HEK293T (cell line): ENCODE results near the gene METTL23.

Source experiments
- CTCF ChIA-PET: fragments of 350-600 bp; formaldehyde crosslinking; extraction: SDS; loops from one replicate; lab custom pipeline; 2021; ENCODE audit warnings: antibody characterized with exemption, inconsistent platforms; lab: Yijun Ruan, JAX
- POLR2A ChIA-PET: fragments of 350-600 bp; formaldehyde crosslinking; extraction: SDS; loops from one replicate; lab custom pipeline; 2020; ENCODE audit warnings: antibody characterized with exemption, inconsistent platforms; lab: Yijun Ruan, JAX
- DNase-seq: peaks from one replicate; pipeline ENCODE4 v3.0.0; 2012; ENCODE audit warnings: mixed read lengths; ENCODE audit errors: extremely low spot score
- ARNT ChIP-seq: fragments of 450-650 bp; IDR thresholded peaks from 2 replicates; pipeline ENCODE4 v1.6.1; 2017; ENCODE audit warnings: mild to moderate bottlenecking
- BHLHE40 ChIP-seq: fragments of 450-650 bp; IDR thresholded peaks from 2 replicates; pipeline ENCODE4 v1.6.1; 2016; ENCODE audit warnings: mild to moderate bottlenecking, moderate library complexity, borderline replicate concordance
- CTBP1 ChIP-seq: fragments of 450-650 bp; IDR thresholded peaks from 2 replicates; pipeline ENCODE4 v1.6.1; 2016; ENCODE audit warnings: borderline replicate concordance
- ELF4 ChIP-seq: fragments of 450-650 bp; IDR thresholded peaks from 2 replicates; pipeline ENCODE4 v1.6.1; 2017; ENCODE audit warnings: antibody characterized with exemption
- FOXA1 ChIP-seq: fragments of 450-650 bp; IDR thresholded peaks from 2 replicates; pipeline ENCODE4 v1.6.1; 2016; ENCODE audit warnings: mild to moderate bottlenecking
- FOXK2 ChIP-seq: fragments of 450-650 bp; IDR thresholded peaks from 2 replicates; pipeline ENCODE4 v1.6.1; 2016; ENCODE audit warnings: mild to moderate bottlenecking
- FOXM1 ChIP-seq: fragments of 450-650 bp; IDR thresholded peaks from 2 replicates; pipeline ENCODE4 v1.6.1; 2017; ENCODE audit warnings: mild to moderate bottlenecking, borderline replicate concordance
- HDGF ChIP-seq: fragments of 450-650 bp; IDR thresholded peaks from 2 replicates; pipeline ENCODE4 v1.6.1; 2017; ENCODE audit warnings: antibody characterized with exemption, borderline replicate concordance
- L3MBTL2 ChIP-seq: fragments of 450-650 bp; conservative IDR thresholded peaks from 2 replicates; pipeline ENCODE4 v1.6.1; 2016; ENCODE audit warnings: mild to moderate bottlenecking
- LEF1 ChIP-seq: fragments of 450-650 bp; IDR thresholded peaks from 2 replicates; pipeline ENCODE4 v1.6.1; 2017; ENCODE audit warnings: mild to moderate bottlenecking, borderline replicate concordance
- NFRKB ChIP-seq: fragments of 450-650 bp; IDR thresholded peaks from 2 replicates; pipeline ENCODE4 v1.6.1; 2016; ENCODE audit warnings: mild to moderate bottlenecking, moderate library complexity
- SP1 ChIP-seq: fragments of 450-650 bp; IDR thresholded peaks from 2 replicates; pipeline ENCODE4 v1.6.1; 2017
- SUZ12 ChIP-seq: fragments of 450-650 bp; IDR thresholded peaks from 2 replicates; pipeline ENCODE4 v1.6.1; 2016; ENCODE audit warnings: mild to moderate bottlenecking
- TARDBP ChIP-seq: fragments of 450-650 bp; IDR thresholded peaks from 2 replicates; pipeline ENCODE4 v1.6.1; 2016
- ZNF384 ChIP-seq: fragments of 450-650 bp; IDR thresholded peaks from 2 replicates; pipeline ENCODE4 v1.6.1; 2016
- TF ChIP-seq, protein P1 (sequence below): fragments of 450-650 bp; IDR thresholded peaks from 2 replicates; pipeline ENCODE4 v1.6.1; 2016

METTL23 gene

DNA sequence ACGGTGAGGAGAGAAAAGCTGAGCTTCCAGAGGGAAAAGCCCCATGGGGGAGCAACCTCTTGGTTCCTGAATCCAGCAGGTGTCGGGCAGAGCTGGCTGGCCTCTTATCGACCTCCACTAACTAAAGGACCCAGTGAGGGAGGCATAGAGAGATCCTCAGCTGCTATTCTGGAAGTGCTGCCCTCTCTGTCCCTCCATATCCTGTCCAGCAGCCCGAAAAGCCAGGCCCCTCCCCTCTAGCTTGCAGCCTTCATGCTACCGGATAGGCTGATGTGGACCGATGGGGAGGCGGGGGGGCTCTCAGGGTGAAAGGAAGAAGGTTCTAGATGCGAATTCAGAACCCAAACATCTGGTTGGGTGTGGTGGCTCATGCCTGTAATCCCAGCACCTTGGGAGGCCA, 40.8 kb upstream of the METTL23 start:
- ChIA-PET POLR2A (interaction anchor here (0.6 to 1.7 kb wide), 2 partner anchors 8 to 14 kb away, joined by 3 to 14 read pairs; no protein-coding TSS in a partner anchor), CTCF (interaction anchor here (0.7 to 1.7 kb wide), 2 partner anchors 14 to 25 kb away, joined by 3 to 7 read pairs; partner anchors contain the start of gene MXRA7)
- TF ChIP-seq, protein P1, sequence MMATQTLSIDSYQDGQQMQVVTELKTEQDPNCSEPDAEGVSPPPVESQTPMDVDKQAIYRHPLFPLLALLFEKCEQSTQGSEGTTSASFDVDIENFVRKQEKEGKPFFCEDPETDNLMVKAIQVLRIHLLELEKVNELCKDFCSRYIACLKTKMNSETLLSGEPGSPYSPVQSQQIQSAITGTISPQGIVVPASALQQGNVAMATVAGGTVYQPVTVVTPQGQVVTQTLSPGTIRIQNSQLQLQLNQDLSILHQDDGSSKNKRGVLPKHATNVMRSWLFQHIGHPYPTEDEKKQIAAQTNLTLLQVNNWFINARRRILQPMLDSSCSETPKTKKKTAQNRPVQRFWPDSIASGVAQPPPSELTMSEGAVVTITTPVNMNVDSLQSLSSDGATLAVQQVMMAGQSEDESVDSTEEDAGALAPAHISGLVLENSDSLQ, result no peak
- TF ChIP-seq FOXK2 (no peak), BHLHE40 (no peak), LEF1 (no peak), HDGF (no peak), ELF4 (no peak), FOXM1 (no peak), SP1 (no peak), L3MBTL2 (no peak), ZNF384 (no peak), ARNT (no peak), NFRKB (no peak), CTBP1 (no peak), TARDBP (no peak), SUZ12 (no peak), FOXA1 (no peak)
- no peak for DNase-seq

DNA sequence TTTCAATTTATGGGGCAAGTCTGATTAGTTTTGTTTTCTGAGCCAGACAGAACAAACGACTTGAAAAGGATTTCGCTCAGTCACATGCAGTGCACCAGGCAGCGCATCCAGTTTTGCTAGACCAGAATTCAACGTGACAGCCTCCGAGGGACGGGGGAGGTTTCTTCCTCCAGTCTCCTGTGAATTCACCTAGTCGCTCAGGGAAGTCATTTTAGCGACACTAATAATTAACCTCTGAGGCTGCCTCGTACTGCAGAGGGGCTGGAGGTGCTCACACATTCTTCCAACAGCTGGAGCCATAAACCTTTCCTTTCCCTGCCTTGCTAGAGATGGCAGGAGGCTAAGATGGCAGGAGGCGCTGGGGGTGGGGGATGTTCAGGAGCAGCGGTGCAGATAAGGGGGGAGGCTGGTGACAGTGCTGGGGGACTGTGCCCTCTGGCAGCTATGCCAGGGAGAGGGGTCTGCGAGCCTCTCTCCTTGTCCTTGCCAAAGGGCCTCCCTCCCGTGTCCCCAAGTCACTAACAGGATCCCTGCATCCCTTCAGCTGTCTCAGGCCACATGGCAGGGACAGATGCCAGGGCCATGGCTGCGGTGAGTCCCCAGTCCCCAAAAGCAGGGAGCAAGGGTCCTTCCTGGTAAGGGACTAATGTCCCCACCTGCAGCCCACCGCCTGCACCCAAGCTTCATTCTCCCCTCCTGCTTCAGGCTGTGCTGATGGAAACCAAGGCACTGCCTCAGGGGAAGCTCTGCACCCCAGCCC, 39.9 kb upstream of the METTL23 start:
- ChIA-PET POLR2A (interaction anchor here (0.6 to 4.5 kb wide), 3 partner anchors 15 to 22 kb away, joined by 4 to 24 read pairs (median 14); no protein-coding TSS in a partner anchor), CTCF (interaction anchor here (0.9 kb wide), 1 partner anchor 22 kb away, joined by 5 read pairs; no protein-coding TSS in a partner anchor)
- no peak for TF ChIP-seq CTBP1
- TF ChIP-seq, protein P1, result no peak
- TF ChIP-seq TARDBP, result no peak
- no peak for TF ChIP-seq SUZ12
- no peak for DNase-seq

DNA sequence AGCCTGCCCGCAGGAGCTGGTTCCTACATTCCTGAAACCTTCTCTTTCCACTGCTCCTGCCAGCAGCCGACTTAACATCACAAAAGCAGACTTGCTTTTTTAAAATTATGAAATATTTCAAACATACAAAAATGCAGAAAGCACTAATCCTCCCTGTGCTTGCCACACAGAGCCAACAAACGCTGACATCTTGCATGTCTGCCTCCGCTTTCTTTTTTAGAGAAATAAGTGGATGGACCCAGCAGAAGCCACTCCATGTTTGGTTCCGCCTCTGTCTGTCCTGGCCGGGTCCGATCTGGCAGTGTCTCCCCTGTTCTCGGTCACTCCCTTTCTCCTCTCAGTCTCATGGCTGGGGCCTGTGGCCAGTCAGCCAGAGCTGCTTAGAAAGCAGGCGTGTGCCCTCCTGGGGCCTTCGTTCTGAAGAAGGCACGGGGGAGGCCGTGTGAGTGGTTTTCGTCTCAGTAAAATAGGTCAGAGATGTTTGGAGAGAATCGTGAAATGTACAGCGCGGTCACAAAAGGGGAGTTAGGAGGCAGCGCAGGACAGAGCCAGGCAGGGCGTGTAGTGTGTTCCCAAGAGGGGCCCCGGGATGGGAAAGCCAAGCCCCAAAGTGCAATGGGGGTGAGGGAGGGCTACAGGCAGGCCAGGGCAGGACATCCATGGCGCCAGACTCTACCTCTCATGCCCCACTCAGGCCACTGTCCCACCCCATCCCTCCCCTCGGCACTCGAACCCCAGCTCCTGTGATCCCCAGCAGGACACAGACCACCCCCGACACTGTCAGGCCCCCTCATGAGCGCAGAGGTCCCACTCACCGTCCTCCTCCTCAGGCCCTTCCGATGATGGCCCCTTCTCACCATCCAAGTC, 39.1 kb upstream of the METTL23 start:
- POLR2A ChIA-PET, result interaction anchor here (0.6 to 4.5 kb wide), 4 partner anchors 11 to 22 kb away, joined by 4 to 24 read pairs (median 16); partner anchors contain the start of gene MXRA7
- DNase-seq, result no peak
- TF ChIP-seq SP1 (no peak), FOXK2 (no peak), ARNT (no peak), FOXA1 (no peak), CTBP1 (no peak), BHLHE40 (no peak), NFRKB (no peak), FOXM1 (no peak), L3MBTL2 (no peak), SUZ12 (no peak), ELF4 (no peak), LEF1 (no peak), ZNF384 (no peak), TARDBP (no peak), HDGF (no peak)
- TF ChIP-seq, protein P1, result no peak
- CTCF ChIA-PET, result interaction anchor here (0.9 kb wide), 1 partner anchor 21 kb away, joined by 5 read pairs; no protein-coding TSS in a partner anchor

DNA sequence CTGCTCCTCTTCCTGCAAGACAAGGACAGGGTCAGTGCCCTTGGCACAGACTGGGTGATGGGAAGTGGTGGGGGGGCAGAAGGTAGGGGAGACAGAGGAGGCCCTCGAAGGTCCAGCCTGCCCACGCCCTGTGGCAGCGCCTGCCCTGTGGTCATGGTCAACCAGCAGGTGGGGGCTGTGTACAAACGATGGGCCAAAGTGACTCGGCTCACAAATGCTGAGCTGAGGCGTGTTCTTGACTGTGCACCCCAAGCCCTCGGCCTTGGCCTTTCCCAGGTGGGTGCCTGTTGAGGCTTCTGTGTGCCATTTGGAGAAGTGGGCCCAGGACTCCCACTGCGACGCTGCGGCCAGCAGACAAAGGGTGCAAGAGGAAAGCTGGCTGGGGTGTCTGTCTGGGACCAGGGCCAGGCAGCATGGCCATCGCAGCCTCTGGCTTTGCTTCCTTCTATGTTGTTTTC, 38.4 kb upstream of the METTL23 start:
- ChIA-PET POLR2A (interaction anchor here (1.0 to 4.5 kb wide), 7 partner anchors 10 to 130 kb away, joined by 3 to 24 read pairs (median 8); partner anchors contain the start of gene MXRA7), CTCF (interaction anchor here (1.1 to 1.4 kb wide), 3 partner anchors 10 to 25 kb away, joined by 3 to 7 read pairs (median 4); no protein-coding TSS in a partner anchor)
- no peak for DNase-seq
- TF ChIP-seq TARDBP, result no peak
- TF ChIP-seq ARNT, result no peak
- TF ChIP-seq FOXA1, result no peak
- TF ChIP-seq HDGF, result no peak
- no peak for TF ChIP-seq L3MBTL2

DNA sequence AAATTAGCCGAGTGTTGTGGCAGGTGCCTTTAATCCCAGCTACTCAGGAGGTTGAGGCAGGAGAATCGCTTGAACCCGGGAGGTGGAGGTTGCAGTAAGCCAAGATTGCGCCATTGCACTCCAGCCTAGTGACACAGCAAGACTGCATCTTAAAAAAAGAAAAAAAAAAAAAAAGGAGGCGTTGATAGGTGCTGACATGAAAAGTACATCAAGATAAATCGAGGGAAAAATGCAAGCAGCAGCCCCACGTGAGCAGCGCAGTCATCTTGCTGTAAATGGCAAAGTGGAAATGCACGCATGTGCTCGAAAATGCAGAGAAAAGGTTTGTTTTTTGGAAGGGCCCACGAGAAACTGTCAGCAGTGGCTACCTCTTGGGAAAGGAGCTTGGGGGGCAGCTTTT, 36.8 kb upstream of the METTL23 start:
- CTCF ChIA-PET, result interaction anchor here (0.7 to 1.7 kb wide), 2 partner anchors 167 to 190 kb away, joined by 3 to 4 read pairs; no protein-coding TSS in a partner anchor
- POLR2A ChIA-PET, result interaction anchor here (1.5 to 4.5 kb wide), 4 partner anchors 9 to 20 kb away, joined by 7 to 24 read pairs (median 16); partner anchors contain the start of gene MXRA7
- no peak for DNase-seq
- TF ChIP-seq ELF4 (no peak), L3MBTL2 (no peak), TARDBP (no peak), SP1 (no peak), SUZ12 (no peak), BHLHE40 (no peak)
- TF ChIP-seq, protein P1, result no peak
